RWPE1 (cell line): Measurements from ENCODE around the gene NOS1AP.

Source experiments
- CTCF ChIA-PET: fragments of 350-600 bp; sonication (Branson Sonifier 250); formaldehyde crosslinking; extraction: SDS; loops from one replicate; lab custom pipeline; 2021; lab: Yijun Ruan, JAX
- POLR2A ChIA-PET: fragments of 400-600 bp; formaldehyde crosslinking; extraction: SDS; loops from one replicate; lab custom pipeline; 2020; ENCODE audit warnings: antibody characterized with exemption; ENCODE audit not compliant: low non-redundant PET; lab: Yijun Ruan, JAX
- DNase-seq: peaks from one replicate; pipeline ENCODE4 v3.0.0; 2012; ENCODE audit warnings: low spot score
- H3K27ac ChIP-seq: fragments of 450-650 bp; 2 replicates; pipeline ENCODE4 v1.5.1; 2017
- TF ChIP-seq, protein P1 (sequence below): fragments of 450-650 bp; conservative IDR thresholded peaks from 2 replicates; pipeline ENCODE4 v1.5.1; 2017; ENCODE audit warnings: low read depth, mild to moderate bottlenecking

NOS1AP gene

DNA sequence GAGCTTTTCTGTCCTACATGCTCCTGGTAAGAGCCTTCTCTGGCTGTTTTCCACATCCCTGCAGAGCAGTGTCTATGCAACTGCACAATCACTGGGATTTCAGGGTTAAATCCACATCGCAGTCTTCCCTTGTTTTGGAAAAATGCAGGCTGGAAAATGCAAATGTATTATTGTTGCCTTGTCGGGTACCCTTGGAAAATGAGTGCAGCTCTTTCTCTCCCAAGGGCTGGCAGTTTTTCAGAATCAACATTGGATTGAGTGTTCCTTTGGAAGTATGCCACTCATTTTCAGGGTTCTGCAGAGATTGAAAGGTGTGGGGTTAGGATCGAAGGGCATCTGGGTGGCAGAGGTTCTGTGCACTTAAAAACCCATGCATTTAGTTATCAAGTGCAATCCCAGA is 3.2 kb downstream of the NOS1AP start:
- ChIA-PET POLR2A (no interaction called here), CTCF (no interaction called here)
- TF ChIP-seq, protein P1, sequence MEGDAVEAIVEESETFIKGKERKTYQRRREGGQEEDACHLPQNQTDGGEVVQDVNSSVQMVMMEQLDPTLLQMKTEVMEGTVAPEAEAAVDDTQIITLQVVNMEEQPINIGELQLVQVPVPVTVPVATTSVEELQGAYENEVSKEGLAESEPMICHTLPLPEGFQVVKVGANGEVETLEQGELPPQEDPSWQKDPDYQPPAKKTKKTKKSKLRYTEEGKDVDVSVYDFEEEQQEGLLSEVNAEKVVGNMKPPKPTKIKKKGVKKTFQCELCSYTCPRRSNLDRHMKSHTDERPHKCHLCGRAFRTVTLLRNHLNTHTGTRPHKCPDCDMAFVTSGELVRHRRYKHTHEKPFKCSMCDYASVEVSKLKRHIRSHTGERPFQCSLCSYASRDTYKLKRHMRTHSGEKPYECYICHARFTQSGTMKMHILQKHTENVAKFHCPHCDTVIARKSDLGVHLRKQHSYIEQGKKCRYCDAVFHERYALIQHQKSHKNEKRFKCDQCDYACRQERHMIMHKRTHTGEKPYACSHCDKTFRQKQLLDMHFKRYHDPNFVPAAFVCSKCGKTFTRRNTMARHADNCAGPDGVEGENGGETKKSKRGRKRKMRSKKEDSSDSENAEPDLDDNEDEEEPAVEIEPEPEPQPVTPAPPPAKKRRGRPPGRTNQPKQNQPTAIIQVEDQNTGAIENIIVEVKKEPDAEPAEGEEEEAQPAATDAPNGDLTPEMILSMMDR = no peak
- DNase-seq = no peak
- no peak overlapping the region for H3K27ac ChIP-seq

DNA sequence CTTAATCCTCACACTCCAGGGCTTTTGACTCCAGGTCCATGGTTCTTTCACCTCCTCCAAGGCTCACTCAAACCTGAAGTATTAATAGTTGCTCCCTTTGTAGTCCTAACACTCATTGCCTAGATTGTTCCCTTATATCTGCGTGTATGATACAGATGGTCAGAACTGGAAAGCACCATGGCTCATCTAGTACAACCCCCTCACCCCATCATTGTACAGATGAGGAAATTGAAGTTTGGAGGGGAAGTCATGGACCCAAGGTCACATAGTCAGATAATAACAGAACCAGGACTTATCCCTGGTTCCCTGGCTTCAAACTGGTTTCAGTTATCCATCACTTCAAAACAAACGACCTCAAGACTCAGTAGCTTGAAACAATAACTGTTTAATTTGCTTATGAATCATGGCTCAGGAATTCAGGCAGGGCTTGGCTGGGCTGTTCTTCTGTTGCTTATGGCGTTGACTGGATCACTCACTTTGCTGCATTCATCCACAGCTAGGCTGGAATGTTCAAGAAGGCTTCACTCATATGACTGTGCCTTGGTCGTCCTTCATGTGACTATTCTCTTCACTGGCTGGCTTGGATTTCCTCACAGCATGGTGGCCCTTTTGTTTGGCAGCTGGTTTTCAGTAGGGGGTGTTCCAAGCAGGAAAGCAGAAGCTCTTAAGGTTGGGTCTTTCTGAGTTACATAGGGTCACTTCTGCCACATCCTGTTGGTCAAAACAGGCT is 5.0 kb downstream of the NOS1AP start:
- TF ChIP-seq, protein P1 = no peak
- ChIA-PET CTCF (interaction anchor here (0.6 kb wide), 1 partner anchor 10 kb away, joined by 3 read pairs; no protein-coding TSS in a partner anchor), POLR2A (no interaction called here)
- no peak overlapping the region for H3K27ac ChIP-seq
- DNase-seq = no peak

DNA sequence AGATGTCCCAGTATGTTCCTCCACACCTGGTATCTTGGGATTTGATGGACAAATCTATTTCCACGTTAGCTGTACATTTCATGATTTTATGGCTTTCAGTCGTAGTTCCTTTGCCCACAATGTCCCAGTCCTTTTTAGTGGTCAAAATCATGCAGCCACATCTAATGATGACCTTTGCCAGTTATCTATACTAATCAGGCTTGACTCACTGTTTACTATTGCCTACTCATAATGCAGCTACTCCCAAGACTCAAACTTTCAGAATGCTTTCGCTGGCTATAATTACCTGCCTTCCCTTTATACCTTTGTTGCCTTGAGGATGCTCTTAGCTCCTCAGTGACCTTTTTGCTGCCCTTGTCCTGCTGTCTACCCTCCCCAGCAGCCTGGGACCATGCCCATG is 6.4 kb downstream of the NOS1AP start:
- no peak for DNase-seq
- H3K27ac ChIP-seq = no peak overlapping the region
- TF ChIP-seq, protein P1 = no peak
- POLR2A ChIA-PET = no interaction called here
- CTCF ChIA-PET = interaction anchor here (0.6 kb wide), 1 partner anchor 91 kb away, joined by 3 read pairs; no protein-coding TSS in a partner anchor

DNA sequence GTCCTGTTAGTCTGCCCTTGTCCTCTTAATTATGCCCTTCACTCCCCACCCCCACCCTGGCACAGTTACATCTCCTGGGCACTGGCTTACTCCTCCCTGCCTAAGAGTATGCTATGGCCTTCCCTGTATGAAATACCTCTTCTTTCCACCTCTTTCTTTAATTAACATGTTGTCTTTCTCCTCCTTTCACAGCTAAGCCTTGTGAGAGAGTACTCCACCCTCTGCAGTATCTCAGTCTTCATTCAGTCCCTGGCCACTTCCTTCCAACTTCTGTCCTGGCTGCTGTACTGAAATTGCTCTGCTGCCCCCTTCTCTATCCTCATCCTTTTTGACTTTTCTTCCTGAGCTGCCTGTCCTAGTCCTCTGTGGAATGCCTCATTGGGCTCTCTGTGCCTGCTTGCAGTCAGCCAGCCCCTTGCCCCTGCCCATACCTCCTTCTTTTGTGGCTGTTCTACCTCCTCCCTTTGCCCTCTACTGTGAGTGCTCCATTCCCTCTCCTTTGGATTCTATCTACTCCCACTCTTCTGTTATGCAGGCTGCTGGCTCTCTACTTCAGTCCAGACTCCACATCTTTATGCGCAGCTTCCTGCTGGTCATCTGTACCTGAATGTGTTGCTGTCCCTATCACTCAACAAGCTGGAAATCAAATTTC is 8.3 kb downstream of the NOS1AP start:
- POLR2A ChIA-PET = no interaction called here
- H3K27ac ChIP-seq = no peak overlapping the region
- DNase-seq = no peak
- CTCF ChIA-PET = no interaction called here
- TF ChIP-seq, protein P1 = no peak

DNA sequence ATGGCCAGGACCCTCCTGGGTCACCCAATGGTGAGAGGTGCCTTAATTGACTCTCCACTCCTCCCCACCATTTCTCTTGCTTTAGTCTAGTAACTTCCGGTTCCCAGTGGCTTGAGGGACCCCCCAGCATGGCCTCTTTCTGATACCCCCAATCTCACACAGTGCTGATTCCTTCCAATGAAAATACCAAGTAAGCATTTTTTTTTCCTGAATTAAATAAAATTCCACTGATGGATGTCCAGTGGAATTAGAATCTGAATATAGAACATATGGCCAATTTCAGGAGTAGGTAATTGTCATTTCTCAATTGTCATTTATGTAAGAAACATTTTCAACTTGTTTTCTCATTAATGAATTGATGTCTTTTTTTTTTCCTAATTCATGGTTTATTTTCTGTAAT is 9.5 kb downstream of the NOS1AP start:
- ChIA-PET CTCF (interaction anchor here (0.5 kb wide), 1 partner anchor 768 kb away, joined by 3 read pairs; no protein-coding TSS in a partner anchor), POLR2A (no interaction called here)
- no peak overlapping the region for H3K27ac ChIP-seq
- TF ChIP-seq, protein P1 = no peak
- DNase-seq = no peak

DNA sequence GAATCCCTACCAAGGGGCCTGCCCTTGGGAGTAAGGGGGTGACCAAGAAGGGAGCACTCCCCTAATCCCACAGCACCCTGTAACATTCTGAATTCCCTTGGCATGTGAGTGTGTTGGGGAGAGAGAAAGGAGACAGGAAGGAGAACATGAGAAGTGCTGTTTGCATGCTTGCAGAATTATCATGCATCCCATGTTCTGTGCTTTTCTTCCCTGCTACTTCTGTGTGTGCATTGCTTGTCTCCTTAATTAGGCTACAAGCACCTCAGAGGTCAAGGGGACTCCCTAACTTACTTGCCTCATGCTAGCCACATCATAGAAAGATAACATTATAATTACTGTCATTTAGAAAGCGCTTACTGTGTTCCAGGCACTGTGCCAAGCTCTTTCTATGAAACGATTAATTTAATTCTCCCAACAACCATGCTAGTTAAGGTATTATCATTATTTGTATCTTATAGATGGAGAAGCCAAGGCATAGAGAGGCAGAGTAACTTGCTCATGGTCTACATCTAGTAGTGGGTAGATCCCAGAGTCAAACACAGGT is 11.1 kb downstream of the NOS1AP start:
- DNase-seq = no peak
- POLR2A ChIA-PET = no interaction called here
- CTCF ChIA-PET = interaction anchor here (0.6 kb wide), 1 partner anchor 177 kb away, joined by 7 read pairs; no protein-coding TSS in a partner anchor
- TF ChIP-seq, protein P1 = no peak
- H3K27ac ChIP-seq = no peak overlapping the region
